ENCODE measurements around the gene S100A14. TPM values are rescaled to one million over a fixed set of nuclear protein-coding genes. Genes with fewer than 3 reads are reported as not detected.
A peak's percentile ranks its signal among the peaks of the same experiment; 100 is the strongest.

Gene S100A14
- total and polyA plus RNA-seq, 9 of the 15 experiments (the other 6 are each of a cell fraction or from before 2014, with no cell fraction given): 0.10 to 0.64 (median 0.24) TPM; not detected in 3

GRCh38 chr1:153610334-153610733 is 5.8 kb downstream of the S100A14 start:
- Histone ChIP-seq H3K27me3 (ENCODE audit: control insufficient read depth in 2 of 2, insufficient read depth in 2 of 2, low read length in 2 of 2) (no peaks in the 10 kb centered on the region), H3K36me3 (ENCODE audit: control insufficient read depth, insufficient read depth, low read length) (no peaks in the 10 kb centered on the region), H3K27ac (ENCODE audit: extremely low read depth, low read depth, low read length) (no peak overlapping the region), H3K4me1 (replicated peaks in 1 of 2; ENCODE audit: control insufficient read depth in 2 of 2, insufficient read depth in 2 of 2, low read length in 2 of 2) (peaks cover 30 to 47% of the 10 kb centered on the region in 2 experiments), H3K4me3 (no peak overlapping the region), H3K9ac (ENCODE audit: insufficient read depth in 1 of 2, low read depth in 2 of 2, low read length in 2 of 2) (peak overlapping the region in 1 of 2 experiments; percentile 79; a peak in 2 of 4 replicates), H3K4me2 (ENCODE audit: insufficient read depth, low read length) (peak overlapping the region; percentile 7; the same call in 1 of the 2 replicates), H4K20me1 (replicated peaks; ENCODE audit: control insufficient read depth, insufficient read depth, low read length) (no peaks in the 10 kb centered on the region), H3K79me2 (ENCODE audit: control insufficient read depth, insufficient read depth, low read length) (no peaks in the 10 kb centered on the region), H2AFZ (ENCODE audit: low read depth, low read length) (peak overlapping the region; percentile 65; the same call in 1 of the 2 replicates), H3K9me3 (replicated peaks; ENCODE audit: control insufficient read depth, insufficient read depth, low read depth, low read length) (no peaks in the 10 kb centered on the region), H3K9me1 (ENCODE audit: control insufficient read depth, insufficient read depth, low read length) (peaks cover 6% of the 10 kb centered on the region)
- ATAC-seq: no peak
- POLR2A ChIA-PET: interaction anchor here (1.1 to 4.1 kb wide), 2 partner anchors 9 to 17 kb away, joined by 3 to 23 read pairs; partner anchors contain the start of genes S100A1 and S100A13
- FAIRE-seq: no peak
- no TSS peak for BruUV-seq (replicated peaks)
- in situ Hi-C loops (cut with MboI): no loop called here
- CTCF ChIA-PET (ENCODE audit: low intra/inter-chr PET ratio): no interaction called here
- WGBS (ENCODE audit: insufficient coverage, low coverage, missing lambda C conversion rate): 33% methylated on average over 3 of the region's 4 CpGs
- DNase-seq (ENCODE audit: extremely low read depth in 1 of 4, low spot score in 3 of 4): peak in 2 of 4 experiments; percentile 50
- intact Hi-C loops (cut with micrococcal nuclease): no loop called here
- TF ChIP-seq FOSL1 (tag; conservative IDR thresholded peaks at IDR 0.05) (0 out of 2 replicates have a peak, but pooled peaks have one; percentile 6), CREB3 (tag; conservative IDR thresholded peaks at IDR 0.05; ENCODE audit: low read depth) (no peak), KHSRP (IDR thresholded peaks at IDR 0.05) (no peak), STAT6 (CRISPR knock-in tag; IDR thresholded peaks at IDR 0.05) (no peak), NCOA2 (IDR thresholded peaks at IDR 0.05; ENCODE audit: partially characterized antibody in 2 of 2) (no peak), ZNF511 (CRISPR knock-in tag; IDR thresholded peaks at IDR 0.05) (no peak), BCL6 (CRISPR knock-in tag; IDR thresholded peaks at IDR 0.05) (no peak), PHF8 (IDR thresholded peaks at IDR 0.05; ENCODE audit: borderline replicate concordance, low read length) (no peak), ZNF263 (CRISPR knock-in tag; IDR thresholded peaks at IDR 0.05; ENCODE audit: borderline replicate concordance) (0 out of 2 replicates have a peak, but pooled peaks have one; percentile 10), ZBTB5 (IDR thresholded peaks at IDR 0.05) (no peak), YY1 (IDR thresholded peaks at IDR 0.05; ENCODE audit: borderline replicate concordance in 1 of 3, control insufficient read depth in 1 of 3, extremely low read depth in 1 of 3, insufficient read depth in 3 of 3, insufficient read length in 1 of 3, insufficient replicate concordance in 2 of 3, low read depth in 1 of 3, low read length in 2 of 3) (no peak), ZNF764 (CRISPR knock-in tag; IDR thresholded peaks at IDR 0.05; ENCODE audit: low read depth) (no peak), MTF1 (CRISPR knock-in tag; IDR thresholded peaks at IDR 0.05; ENCODE audit: borderline replicate concordance) (no peak), ARNT (IDR thresholded peaks at IDR 0.05) (no peak), SMARCA4 (IDR thresholded peaks at IDR 0.05) (no peak)

Measured in K562 (cell line).